Breast epithelium (tissue), 3 donors: ENCODE measurements around the gene RAB3GAP1.

Experiments
- CTCF ChIP-seq, 3 donors: fragments of 450-650 bp; IDR thresholded peaks; one replicate each; pipeline ENCODE4 v1.5.1; 2016 to 2017; ENCODE audit warnings: antibody characterized with exemption in 3 of 3, mild to moderate bottlenecking in 3 of 3, moderate library complexity in 3 of 3
- POLR2A ChIP-seq: fragments of 450-650 bp; IDR thresholded peaks from one replicate; pipeline ENCODE4 v1.6.1; 2016; ENCODE audit warnings: antibody characterized with exemption, mild to moderate bottlenecking, moderate library complexity

DNA sequence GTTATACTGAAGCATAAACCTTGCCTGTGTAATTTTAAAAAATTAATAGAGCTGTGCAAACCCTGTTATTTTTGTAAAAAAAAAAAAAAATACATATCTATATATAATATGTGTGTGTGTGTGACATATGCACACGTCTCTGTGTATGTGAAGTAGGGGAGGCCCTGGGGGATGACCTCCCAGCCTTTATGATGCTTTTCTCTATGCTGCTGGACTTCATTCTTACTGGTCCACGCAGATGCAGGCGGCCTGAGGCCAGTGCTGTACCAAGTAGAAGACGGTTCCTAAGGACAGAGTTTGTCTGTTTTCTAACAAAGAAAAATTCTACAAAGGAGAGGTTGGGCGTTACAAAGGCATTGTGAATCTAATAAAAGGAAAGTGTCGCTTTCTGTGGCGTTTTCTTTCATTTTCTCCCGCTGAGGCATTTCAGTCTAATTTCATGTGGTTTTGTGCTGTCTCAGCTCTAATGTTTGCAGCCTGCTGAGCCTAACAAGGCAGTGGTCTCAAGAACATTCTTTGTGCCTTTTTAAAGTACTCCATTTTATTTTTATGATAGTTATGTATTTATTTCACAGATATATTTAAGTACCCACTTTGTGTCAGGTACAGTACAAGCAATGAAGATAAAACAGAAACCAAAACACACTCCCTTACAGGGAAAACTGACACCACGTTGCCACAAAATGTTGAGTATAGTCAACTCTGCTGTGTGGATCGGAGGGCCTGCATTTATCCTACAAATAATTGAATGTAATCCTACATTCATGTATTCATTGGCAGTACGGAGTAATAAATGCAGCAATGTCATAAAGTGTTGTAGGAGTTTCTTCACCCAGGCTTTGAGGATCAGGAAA lies 118.0 kb downstream of the RAB3GAP1 start:
- no peak for TF ChIP-seq CTCF (IDR thresholded peaks at IDR 0.05)
- TF ChIP-seq POLR2A, result no peak
